GM23248 (cell line): ENCODE data around the gene COL12A1. TPM values are rescaled to one million over a fixed set of nuclear protein-coding genes. Genes with fewer than 3 reads are reported as not detected.
A peak's percentile ranks its signal among the peaks of the same experiment; 100 is the strongest.

Source experiments
- DNase-seq: peaks from one replicate; pipeline ENCODE4 v3.0.0-alpha.2; 2015
- H2AFZ ChIP-seq: fragments of 200-600 bp; sonication (generic); 2 replicates; pipeline ENCODE4 v1.6.1; 2016; ENCODE audit warnings: antibody characterized with exemption
- H3F3A ChIP-seq: fragments of 200-600 bp; sonication (generic); 2 replicates; pipeline ENCODE4 v1.6.1; 2016; ENCODE audit warnings: mild to moderate bottlenecking, antibody characterized with exemption, mixed run types; ENCODE audit not compliant: insufficient read depth
- H3K27ac ChIP-seq: fragments of 200-600 bp; sonication (generic); 2 replicates; pipeline ENCODE4 v1.5.1; 2016; ENCODE audit warnings: mild to moderate bottlenecking
- H3K27me3 ChIP-seq: fragments of 200-600 bp; sonication (generic); replicated peaks from 2 replicates; pipeline ENCODE4 v1.6.1; 2016; ENCODE audit warnings: mild to moderate bottlenecking; ENCODE audit not compliant: insufficient read depth
- H3K36me3 ChIP-seq: fragments of 200-600 bp; sonication (generic); 2 replicates; pipeline ENCODE4 v1.6.1; 2016; ENCODE audit warnings: low read depth, mild to moderate bottlenecking
- H3K4me1 ChIP-seq: fragments of 200-600 bp; sonication (generic); 2 replicates; pipeline ENCODE4 v1.6.1; 2016; ENCODE audit warnings: mild to moderate bottlenecking; ENCODE audit not compliant: insufficient read depth
- H3K4me2 ChIP-seq: fragments of 200-600 bp; sonication (generic); one replicate; pipeline ENCODE4 v1.6.1; 2016; ENCODE audit warnings: mild to moderate bottlenecking; ENCODE audit not compliant: unreplicated experiment
- H3K4me3 ChIP-seq: fragments of 200-600 bp; sonication (generic); 2 replicates; pipeline ENCODE4 v1.5.1; 2016; ENCODE audit warnings: mild to moderate bottlenecking
- H3K79me2 ChIP-seq: fragments of 200-600 bp; sonication (generic); 2 replicates; pipeline ENCODE4 v1.6.1; 2016; ENCODE audit warnings: mild to moderate bottlenecking; ENCODE audit not compliant: insufficient read depth
- H3K9ac ChIP-seq: fragments of 200-600 bp; sonication (generic); 2 replicates; pipeline ENCODE4 v1.6.1; 2016; ENCODE audit warnings: mild to moderate bottlenecking
- H3K9me2 ChIP-seq: fragments of 200-600 bp; sonication (generic); 2 replicates; pipeline ENCODE4 v1.6.1; 2016; ENCODE audit warnings: mixed run types, mild to moderate bottlenecking, moderate library complexity; ENCODE audit not compliant: insufficient read depth
- H3K9me3 ChIP-seq: fragments of 200-600 bp; sonication (generic); one replicate; pipeline ENCODE4 v1.6.1; 2017; ENCODE audit warnings: low read depth
- H4K20me1 ChIP-seq: fragments of 200-600 bp; sonication (generic); 2 replicates; pipeline ENCODE4 v1.6.0; 2016; ENCODE audit not compliant: insufficient read depth
- EZH2 ChIP-seq: fragments of 200-600 bp; sonication (generic); IDR thresholded peaks from 2 replicates; pipeline ENCODE4 v1.6.1; 2018; ENCODE audit warnings: antibody characterized with exemption, mild to moderate bottlenecking; ENCODE audit not compliant: insufficient read depth, poor library complexity, severe bottlenecking
- EZH2phosphoT487 ChIP-seq: fragments of 200-600 bp; sonication (generic); IDR thresholded peaks from 2 replicates; pipeline ENCODE4 v1.6.1; 2018; ENCODE audit warnings: antibody characterized with exemption, moderate library complexity, mild to moderate bottlenecking, low read depth; ENCODE audit not compliant: insufficient read depth
- WGBS, 2 experiments: methylation state at CpG; one replicate each; pipeline ENCODE4 v1.1.6; 2015 to 2017; ENCODE audit warnings: low lambda C conversion rate in 2 of 2, low coverage in 1 of 2; ENCODE audit errors: missing lambda C conversion rate in 2 of 2; 5-methylcytosine and 5-hydroxymethylcytosine counted together
- in situ Hi-C: fragments of 300-500 bp; cut with MboI; formaldehyde crosslinking; loops from 2 replicates; pipeline ENCODE4 v1.15.0; 2020
- polyA plus RNA-seq: library from polyadenylated mRNA; unstranded; fragments of >200 nt; fragmentation: Nextera tagmentation; extraction: Ambion mirVana; gene quantifications from 2 replicates; pipeline ENCODE4 v1.2.1, GENCODE V29; 2016
- total RNA-seq: library from RNA; depleted of rRNA; stranded (reverse); fragments of >200 nt; shearing (Covaris generic); gene quantifications from 2 replicates; pipeline ENCODE4 v1.2.3, GENCODE V29; 2014

The COL12A1 gene
- total and polyA plus RNA-seq, 2 experiments from 2014 or later = 253 to 1,033 TPM

DNA sequence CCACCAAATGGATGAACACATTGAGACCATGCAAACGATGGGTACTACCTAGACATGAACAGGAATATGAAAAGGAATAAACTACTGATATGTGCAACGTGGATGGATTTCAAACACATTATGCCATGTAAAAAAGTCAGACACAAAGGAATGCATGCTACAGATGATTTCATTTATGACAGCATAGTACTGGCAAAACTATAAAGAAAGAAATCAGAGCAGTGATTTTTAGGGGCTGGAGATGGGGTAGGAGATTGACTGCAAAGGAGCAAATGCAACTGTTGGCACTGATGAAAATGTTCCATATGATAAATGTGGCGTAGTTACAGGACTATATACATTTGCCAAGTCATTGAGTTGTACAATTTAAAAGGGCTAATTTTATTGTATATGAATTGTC lies 13.4 kb upstream of the COL12A1 start:
- Histone ChIP-seq H3K9me2 (no peaks in the 10 kb centered on the region), H3K27ac (no peak overlapping the region), H3F3A (peaks cover 26% of the 10 kb centered on the region), H3K9me3 (no peaks in the 10 kb centered on the region), H3K27me3 (no peaks in the 10 kb centered on the region), H4K20me1 (no peaks in the 10 kb centered on the region), H2AFZ (no peak overlapping the region), H3K9ac (no peak overlapping the region), H3K4me2 (no peak overlapping the region), H3K79me2 (no peaks in the 10 kb centered on the region), H3K36me3 (no peaks in the 10 kb centered on the region), H3K4me3 (no peak overlapping the region), H3K4me1 (peaks cover 46% of the 10 kb centered on the region)
- TF ChIP-seq EZH2 = no peak
- no peak for TF ChIP-seq EZH2phosphoT487
- peak; percentile 57 for DNase-seq
- 43 to 45% methylated on average over 3 of the region's 3 CpGs for WGBS, 2 experiments
- in situ Hi-C loops = loop anchor here (10.0 to 25.0 kb wide), 4 partner anchors 807 to 1482 kb away; no protein-coding TSS in a partner anchor

DNA sequence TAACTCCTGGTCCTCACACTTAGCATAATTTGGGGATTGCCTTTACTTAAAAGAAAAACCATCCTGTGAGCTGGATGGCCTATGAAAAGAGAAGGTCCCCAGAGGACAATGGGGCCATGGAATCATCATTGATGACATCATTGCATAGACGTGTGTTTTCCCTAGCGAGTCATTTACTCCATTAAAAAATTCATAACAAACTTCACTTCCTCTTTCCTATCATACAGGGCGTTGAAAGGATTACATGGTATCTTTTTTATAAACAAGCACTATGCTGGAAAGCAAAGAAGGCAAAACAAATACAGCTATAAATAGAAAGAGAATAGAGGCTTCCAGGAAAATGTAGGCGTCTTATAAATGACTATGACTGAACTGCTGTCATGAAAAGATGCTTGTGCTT lies 11.3 kb upstream of the COL12A1 start:
- Histone ChIP-seq H3K27ac (peak overlapping the region; percentile 25), H3K36me3 (no peaks in the 10 kb centered on the region), H3K27me3 (no peaks in the 10 kb centered on the region), H3K4me1 (peaks cover 37% of the 10 kb centered on the region), H3K79me2 (no peaks in the 10 kb centered on the region), H2AFZ (peak overlapping the region; percentile 21), H3F3A (peaks cover 17% of the 10 kb centered on the region), H3K4me3 (peak overlapping the region; percentile 3; the same call in 1 of the 2 replicates), H3K9ac (no peak overlapping the region), H4K20me1 (no peaks in the 10 kb centered on the region), H3K9me3 (no peaks in the 10 kb centered on the region), H3K4me2 (peak overlapping the region; percentile 43), H3K9me2 (no peaks in the 10 kb centered on the region)
- 2 to 4% methylated on average over 4 of the region's 4 CpGs for WGBS, 2 experiments
- peak; percentile 84 for DNase-seq
- TF ChIP-seq EZH2 (no peak), EZH2phosphoT487 (no peak)
- in situ Hi-C loops = loop anchor here (10.0 to 25.0 kb wide), 4 partner anchors 805 to 1480 kb away; no protein-coding TSS in a partner anchor

GRCh38 chr6:75215291-75215690 lies 9.4 kb upstream of the COL12A1 start:
- Histone ChIP-seq H3K4me2 (no peak overlapping the region), H4K20me1 (no peaks in the 10 kb centered on the region), H3F3A (peaks cover 17% of the 10 kb centered on the region), H3K79me2 (no peaks in the 10 kb centered on the region), H3K9ac (no peak overlapping the region), H3K9me3 (no peaks in the 10 kb centered on the region), H3K27ac (no peak overlapping the region), H3K4me1 (peaks cover 34% of the 10 kb centered on the region), H3K4me3 (no peak overlapping the region), H3K9me2 (no peaks in the 10 kb centered on the region), H3K27me3 (no peaks in the 10 kb centered on the region), H3K36me3 (no peaks in the 10 kb centered on the region), H2AFZ (no peak overlapping the region)
- in situ Hi-C loops = loop anchor here (10.0 to 25.0 kb wide), 4 partner anchors 803 to 1478 kb away; no protein-coding TSS in a partner anchor
- WGBS, 2 experiments = 77 to 80% methylated on average over 4 of the region's 4 CpGs
- no peak for DNase-seq
- TF ChIP-seq EZH2phosphoT487 = no peak
- no peak for TF ChIP-seq EZH2

DNA sequence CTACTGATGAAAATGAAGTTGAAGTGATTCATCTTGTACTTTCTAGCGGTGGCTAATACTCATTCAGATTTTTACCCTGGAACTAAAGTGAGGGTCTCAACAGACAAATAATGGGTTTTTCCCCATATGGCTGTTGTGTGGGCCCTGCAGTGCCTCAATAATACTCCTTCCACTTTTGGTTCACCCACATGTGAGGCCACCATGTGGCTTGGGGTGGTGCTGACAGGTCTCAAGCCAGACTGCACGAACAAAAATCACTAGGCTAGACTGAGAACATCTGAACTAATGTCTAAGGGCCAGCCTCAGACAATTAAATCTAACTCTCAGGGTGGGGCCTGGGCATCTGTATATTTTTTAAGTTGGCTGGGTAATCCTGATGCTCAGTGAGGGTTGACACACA lies 7.9 kb upstream of the COL12A1 start:
- Histone ChIP-seq H2AFZ (no peak overlapping the region), H3K9me2 (no peaks in the 10 kb centered on the region), H3K27ac (no peak overlapping the region), H3F3A (peaks cover 16% of the 10 kb centered on the region), H3K4me3 (no peak overlapping the region), H3K4me2 (no peak overlapping the region), H3K9me3 (no peaks in the 10 kb centered on the region), H3K79me2 (no peaks in the 10 kb centered on the region), H3K27me3 (no peaks in the 10 kb centered on the region), H3K36me3 (no peaks in the 10 kb centered on the region), H3K4me1 (peaks cover 22% of the 10 kb centered on the region), H3K9ac (no peak overlapping the region), H4K20me1 (no peaks in the 10 kb centered on the region)
- in situ Hi-C loops = loop anchor here (10.0 to 25.0 kb wide), 4 partner anchors 801 to 1476 kb away; no protein-coding TSS in a partner anchor
- WGBS, 2 experiments = 70 to 75% methylated on average over 2 of the region's 2 CpGs
- no peak for TF ChIP-seq EZH2phosphoT487
- no peak for TF ChIP-seq EZH2
- no peak for DNase-seq

- Histone ChIP-seq H4K20me1 (no peaks in the 10 kb centered on the region), H3K4me3 (no peak overlapping the region), H3K9me2 (no peaks in the 10 kb centered on the region), H3K4me1 (peaks cover 28% of the 10 kb centered on the region), H3K9me3 (no peaks in the 10 kb centered on the region), H2AFZ (no peak overlapping the region), H3K79me2 (no peaks in the 10 kb centered on the region), H3K4me2 (no peak overlapping the region), H3K27me3 (no peaks in the 10 kb centered on the region), H3K27ac (no peak overlapping the region), H3K9ac (no peak overlapping the region), H3K36me3 (no peaks in the 10 kb centered on the region), H3F3A (peaks cover 22% of the 10 kb centered on the region)
- 4 to 5% methylated on average over 1 of the region's 1 CpG for WGBS, 2 experiments
- in situ Hi-C loops = loop anchor here (10.0 to 25.0 kb wide), 4 partner anchors 801 to 1476 kb away; no protein-coding TSS in a partner anchor
- TF ChIP-seq EZH2 (no peak), EZH2phosphoT487 (no peak)
- DNase-seq = peak; percentile 31
Observed at GRCh38 chr6:75213112-75213511, 7.3 kb upstream of the COL12A1 start.
